ENCODE data around the gene DTX2.
"Not testable (repeated sequence)": the region's sequence is repeated elsewhere in the genome, so short reads cannot be mapped to it uniquely, and the experiment has no call there.

DNA sequence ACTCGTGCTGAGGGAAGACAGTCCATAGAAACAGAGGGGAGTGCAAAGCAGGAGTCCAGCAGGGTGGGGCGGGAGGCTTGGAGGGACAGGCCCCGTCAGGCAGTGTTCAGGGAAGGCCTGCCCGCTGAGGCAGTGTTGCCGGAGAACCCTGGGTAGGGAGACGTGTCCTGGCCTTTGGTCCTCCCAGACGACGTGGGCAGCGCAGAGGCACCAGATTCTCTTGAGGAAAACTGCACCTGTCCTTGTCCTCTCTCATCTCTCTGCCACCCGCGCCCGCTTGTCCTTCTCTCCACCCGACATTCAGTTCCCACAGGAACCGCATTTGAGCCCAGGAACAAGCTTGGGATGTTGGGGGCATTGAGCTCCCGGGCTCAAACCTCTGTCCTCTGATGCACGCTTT, 34.2 kb downstream of the DTX2 start:
- TF ChIP-seq, protein P1, sequence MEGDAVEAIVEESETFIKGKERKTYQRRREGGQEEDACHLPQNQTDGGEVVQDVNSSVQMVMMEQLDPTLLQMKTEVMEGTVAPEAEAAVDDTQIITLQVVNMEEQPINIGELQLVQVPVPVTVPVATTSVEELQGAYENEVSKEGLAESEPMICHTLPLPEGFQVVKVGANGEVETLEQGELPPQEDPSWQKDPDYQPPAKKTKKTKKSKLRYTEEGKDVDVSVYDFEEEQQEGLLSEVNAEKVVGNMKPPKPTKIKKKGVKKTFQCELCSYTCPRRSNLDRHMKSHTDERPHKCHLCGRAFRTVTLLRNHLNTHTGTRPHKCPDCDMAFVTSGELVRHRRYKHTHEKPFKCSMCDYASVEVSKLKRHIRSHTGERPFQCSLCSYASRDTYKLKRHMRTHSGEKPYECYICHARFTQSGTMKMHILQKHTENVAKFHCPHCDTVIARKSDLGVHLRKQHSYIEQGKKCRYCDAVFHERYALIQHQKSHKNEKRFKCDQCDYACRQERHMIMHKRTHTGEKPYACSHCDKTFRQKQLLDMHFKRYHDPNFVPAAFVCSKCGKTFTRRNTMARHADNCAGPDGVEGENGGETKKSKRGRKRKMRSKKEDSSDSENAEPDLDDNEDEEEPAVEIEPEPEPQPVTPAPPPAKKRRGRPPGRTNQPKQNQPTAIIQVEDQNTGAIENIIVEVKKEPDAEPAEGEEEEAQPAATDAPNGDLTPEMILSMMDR (IDR thresholded peaks at IDR 0.05), result not testable (repeated sequence)
- not testable (repeated sequence) for TF ChIP-seq POLR2AphosphoS5 (IDR thresholded peaks at IDR 0.05); EP300 (IDR thresholded peaks at IDR 0.05; ENCODE audit: low read depth); POLR2A (IDR thresholded peaks at IDR 0.05)

All from transverse colon (tissue), 4 donors.